Tibial artery (tissue), 4 donors: ENCODE data around the gene IRX3.

Source experiments
- DNase-seq, 2 donors: peaks; one replicate each; pipeline ENCODE4 v3.0.0-alpha.2; 2019
- H3K27ac ChIP-seq, 2 donors: fragments of 200-600 bp; sonication (generic) in 1 of 2; 1 replicate in 1 of 2; 2 replicates in 1 of 2; pipeline ENCODE4 v1.5.1; 2018 to 2019; ENCODE audit warnings: mild to moderate bottlenecking in 1 of 2
- H3K27me3 ChIP-seq, 2 donors: fragments of 200-600 bp; sonication (generic) in 1 of 2; one replicate each; pipeline versions ENCODE4 v1.5.1 to v1.6.0; 2016 to 2019
- H3K36me3 ChIP-seq, 3 donors: fragments of 200-600 bp; sonication (generic) in 2 of 3; one replicate each; pipeline ENCODE4 v1.5.1; 2016 to 2019; ENCODE audit warnings: mild to moderate bottlenecking in 2 of 3
- H3K4me1 ChIP-seq, 4 donors: fragments of 200-600 bp; sonication (generic) in 2 of 4; 1 replicate in 3 of 4; 2 replicates in 1 of 4; pipeline ENCODE4 v1.5.1; 2016 to 2019
- H3K4me3 ChIP-seq, 2 donors: fragments of 200-600 bp; sonication (generic) in 1 of 2; 1 replicate in 1 of 2; 2 replicates in 1 of 2; pipeline ENCODE4 v1.5.1; 2018 to 2019; ENCODE audit warnings: mild to moderate bottlenecking in 2 of 2
- H3K9me3 ChIP-seq, 3 donors: fragments of 200-600 bp; sonication (generic) in 1 of 3; one replicate each; pipeline ENCODE4 v1.5.1; 2016 to 2019
- CTCF ChIP-seq, 2 experiments: fragments of 200-600 bp in 1 of 2; fragments of 450-650 bp in 1 of 2; IDR thresholded peaks; one replicate each; pipeline ENCODE4 v1.5.1; 2017 to 2019; ENCODE audit warnings: antibody characterized with exemption in 2 of 2, mild to moderate bottlenecking in 1 of 2, moderate library complexity in 1 of 2
- intact Hi-C: fragments of 100-400 bp; cut with DNase I; formaldehyde crosslinking; loops from one replicate; pipeline ENCODE4 v1.15.0; 2023; ENCODE audit warnings: low total_unique reads

The IRX3 gene

GRCh38 chr16:54281535-54282201 lies 4.9 kb downstream of the IRX3 start:
- Histone ChIP-seq H3K9me3 (no peaks in the 10 kb centered on the region), H3K27ac (no peak overlapping the region), H3K4me1 (peaks cover 0 to 30% (median 20%) of the 10 kb centered on the region in 4 donors), H3K4me3 (no peak overlapping the region), H3K36me3 (peaks cover 0 to 14% (median 0%) of the 10 kb centered on the region in 3 donors), H3K27me3 (peaks cover 0 to 8% of the 10 kb centered on the region in 2 donors)
- DNase-seq = peak in 1 of 2 donors; percentile 59
- intact Hi-C loops = loop anchor here (10.0 kb wide), 2 partner anchors 87 to 353 kb away; no protein-coding TSS in a partner anchor
- no peak for TF ChIP-seq CTCF (IDR thresholded peaks at IDR 0.05)

GRCh38 chr16:54280751-54281150 lies 5.8 kb downstream of the IRX3 start:
- Histone ChIP-seq H3K27me3 (peaks cover 0 to 8% of the 10 kb centered on the region in 2 donors), H3K4me1 (peaks cover 0 to 27% (median 19%) of the 10 kb centered on the region in 4 donors)

GRCh38 chr16:54277845-54278703 lies 8.5 kb downstream of the IRX3 start:
- no peaks in the 10 kb centered on the region for H3K27me3 ChIP-seq
- peaks cover 0 to 12% (median 3%) of the 10 kb centered on the region in 4 donors for H3K4me1 ChIP-seq
- no peaks in the 10 kb centered on the region for H3K36me3 ChIP-seq
- no peak for TF ChIP-seq CTCF (IDR thresholded peaks at IDR 0.05)
- no peak overlapping the region for H3K4me3 ChIP-seq
- intact Hi-C loops = no loop called here
- H3K9me3 ChIP-seq = no peaks in the 10 kb centered on the region
- H3K27ac ChIP-seq = no peak overlapping the region
- DNase-seq = peak in 1 of 2 donors; percentile 44

More at GRCh38 chr16:54280751-54281150, 5.8 kb downstream of the IRX3 start:
- Histone ChIP-seq H3K4me3 (no peak overlapping the region), H3K36me3 (peaks cover 0 to 14% (median 0%) of the 10 kb centered on the region in 3 donors), H3K27ac (no peak overlapping the region), H3K9me3 (no peaks in the 10 kb centered on the region)
- no peak for TF ChIP-seq CTCF (IDR thresholded peaks at IDR 0.05)
- intact Hi-C loops = loop anchor here (10.0 kb wide), 2 partner anchors 86 to 354 kb away; no protein-coding TSS in a partner anchor
- peak in 1 of 2 donors; percentile 28 for DNase-seq

GRCh38 chr16:54275956-54276355 lies 10.6 kb downstream of the IRX3 start:
- Histone ChIP-seq H3K9me3 (no peaks in the 10 kb centered on the region), H3K27ac (no peak overlapping the region), H3K27me3 (no peaks in the 10 kb centered on the region), H3K4me3 (no peak overlapping the region), H3K4me1 (peaks cover 0 to 6% (median 0%) of the 10 kb centered on the region in 4 donors), H3K36me3 (no peaks in the 10 kb centered on the region)
- DNase-seq = peak in 1 of 2 donors; percentile 31
- intact Hi-C loops = no loop called here
- TF ChIP-seq CTCF (IDR thresholded peaks at IDR 0.05) = no peak

GRCh38 chr16:54273566-54273965 lies 13.0 kb downstream of the IRX3 start:
- H3K36me3 ChIP-seq = no peaks in the 10 kb centered on the region
- no peak overlapping the region for H3K27ac ChIP-seq
- intact Hi-C loops = no loop called here
- no peaks in the 10 kb centered on the region for H3K4me1 ChIP-seq
- DNase-seq = peak in 1 of 2 donors; percentile 5
- no peaks in the 10 kb centered on the region for H3K9me3 ChIP-seq
- H3K4me3 ChIP-seq = no peak overlapping the region
- no peak for TF ChIP-seq CTCF (IDR thresholded peaks at IDR 0.05)
- peaks cover 0 to 2% of the 10 kb centered on the region in 2 donors for H3K27me3 ChIP-seq
